Cerebellar nuclear complex (tissue), 1 donor: Measurements from ENCODE around the gene WRNIP1.
"Not testable (repeated sequence)": the region's sequence is repeated elsewhere in the genome, so short reads cannot be mapped to it uniquely, and the experiment has no call there.

ENCODE experiments used
- DNase-seq, 2 experiments: peaks; one replicate each; lab custom pipeline; 2025; lab: John Stamatoyannopoulos, UW

WRNIP1 gene

DNA sequence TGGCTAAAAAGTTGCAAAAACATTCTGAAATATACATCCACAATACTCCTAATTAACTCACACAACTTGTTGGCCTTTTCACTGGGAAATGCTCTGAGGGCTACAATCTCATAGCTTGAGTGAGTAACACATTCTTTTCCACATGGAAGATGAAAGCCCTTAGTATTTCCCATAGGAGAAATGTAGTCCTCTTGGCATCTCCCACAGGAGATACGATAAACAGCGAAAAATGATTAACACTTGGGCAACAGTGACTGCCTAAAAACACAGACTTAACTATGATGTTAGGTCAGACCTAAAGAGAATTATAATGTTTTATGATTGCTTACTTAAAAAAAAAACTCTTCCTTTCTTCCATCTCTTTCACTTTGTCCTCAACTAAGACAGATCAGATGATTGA, 23.4 kb upstream of the WRNIP1 start:
- no peak for DNase-seq

DNA sequence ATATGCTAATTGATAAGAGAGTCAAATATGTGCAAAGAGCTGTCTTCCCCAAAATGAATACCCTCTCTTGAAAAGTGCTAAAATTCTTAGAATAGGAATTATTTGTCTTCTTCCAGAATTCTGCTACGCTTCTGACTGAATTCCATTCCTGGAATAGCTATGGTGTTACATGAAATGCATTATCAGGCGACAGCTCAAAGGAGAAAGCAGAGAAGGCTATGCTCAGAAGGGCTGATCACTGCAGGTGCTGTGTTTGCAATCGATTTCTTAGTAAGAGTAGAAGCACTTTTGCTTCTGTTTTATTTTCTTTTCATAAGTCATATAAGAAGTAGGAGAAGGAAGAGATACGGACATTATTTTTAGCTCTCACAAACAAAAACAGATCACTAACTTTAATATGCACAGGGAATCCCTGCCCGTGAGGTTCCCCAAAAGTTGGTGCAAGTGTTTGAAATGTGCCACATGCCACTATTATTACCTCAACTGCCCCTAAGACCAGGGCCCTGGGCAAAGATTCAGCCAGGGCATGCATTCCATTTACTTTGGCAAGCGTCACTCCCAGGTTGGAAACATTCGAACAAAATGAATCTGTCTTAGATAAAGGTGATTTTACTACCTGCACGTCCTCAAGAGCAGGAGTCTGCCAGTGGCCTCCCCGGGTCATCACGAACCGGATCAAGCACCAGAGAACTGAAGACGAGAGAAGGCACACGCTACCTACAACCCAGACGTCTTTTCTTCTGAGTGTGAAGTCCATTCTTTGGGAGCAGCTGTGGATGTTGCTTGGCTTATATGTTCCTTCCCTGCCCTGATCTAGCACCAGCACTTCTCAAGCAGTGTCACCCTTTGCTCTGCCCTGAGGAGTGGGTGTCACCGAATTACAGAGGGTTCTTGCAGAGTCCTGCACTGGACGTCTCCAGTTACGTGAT, 21.6 kb upstream of the WRNIP1 start:
- no peak for DNase-seq

DNA sequence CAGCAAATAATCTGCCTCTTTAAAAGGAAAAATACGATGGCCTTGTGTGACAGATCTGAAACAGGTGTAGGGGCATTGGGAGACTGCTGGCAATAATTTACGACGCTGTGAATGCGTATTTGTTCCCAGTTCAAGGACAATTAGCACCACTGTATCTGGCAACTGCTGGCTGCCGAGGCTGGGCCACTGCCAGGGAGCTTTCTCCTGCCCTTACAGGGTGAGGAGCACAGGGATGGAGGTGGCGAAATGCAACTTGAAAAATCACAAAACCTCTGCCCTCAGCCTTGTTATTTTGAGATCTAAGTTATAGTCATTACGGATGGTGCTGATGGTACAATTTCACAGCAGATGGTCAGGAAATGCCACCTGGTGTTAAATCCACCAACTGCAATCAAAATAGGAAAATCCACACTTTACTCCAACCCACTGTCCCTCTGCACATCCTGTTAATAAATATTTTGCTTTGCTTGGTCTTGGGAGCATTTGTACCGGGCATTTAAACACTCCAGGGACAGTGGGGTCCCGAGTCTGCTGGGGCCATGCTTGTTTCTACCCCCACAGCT, 20.9 kb upstream of the WRNIP1 start:
- DNase-seq, result peak in 1 of 2 experiments; percentile 74

DNA sequence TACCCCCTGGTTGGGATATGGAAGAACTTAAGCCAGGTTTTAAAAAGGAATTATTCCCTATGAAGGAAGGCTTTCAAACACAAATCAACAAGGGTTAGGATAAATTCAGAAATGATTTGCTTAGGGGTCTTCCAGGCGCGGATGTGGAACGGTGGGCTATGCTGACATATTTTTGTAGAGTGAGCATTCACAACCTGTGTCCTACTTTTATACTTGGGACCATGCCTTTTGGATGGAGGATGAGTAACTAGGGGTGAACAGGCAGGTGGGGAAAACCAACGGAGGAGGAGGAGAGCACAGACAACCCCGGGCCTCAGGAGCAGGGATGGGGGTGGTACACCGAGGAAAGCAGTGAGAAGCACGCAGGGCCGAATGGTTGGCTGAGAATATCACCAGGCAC, 20.4 kb upstream of the WRNIP1 start:
- no peak for DNase-seq

DNA sequence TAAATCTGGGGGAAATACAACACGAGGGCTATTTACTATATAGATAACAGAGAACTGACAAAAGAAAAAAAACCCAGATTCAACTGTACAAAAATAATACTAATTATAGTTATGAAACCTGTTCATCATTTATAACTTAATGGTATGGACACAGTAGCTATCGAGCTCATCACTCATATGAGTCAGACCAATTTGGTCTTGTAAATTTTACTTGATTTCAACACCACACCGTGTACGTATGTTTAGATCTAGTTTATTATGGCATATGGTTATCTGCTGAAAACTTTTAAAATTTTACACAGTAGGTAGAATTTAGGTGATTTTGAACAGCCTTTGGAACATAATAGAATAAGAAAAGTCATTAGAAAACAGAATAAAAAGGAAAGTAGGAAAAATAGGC, 19.9 kb upstream of the WRNIP1 start:
- DNase-seq, result no peak

DNA sequence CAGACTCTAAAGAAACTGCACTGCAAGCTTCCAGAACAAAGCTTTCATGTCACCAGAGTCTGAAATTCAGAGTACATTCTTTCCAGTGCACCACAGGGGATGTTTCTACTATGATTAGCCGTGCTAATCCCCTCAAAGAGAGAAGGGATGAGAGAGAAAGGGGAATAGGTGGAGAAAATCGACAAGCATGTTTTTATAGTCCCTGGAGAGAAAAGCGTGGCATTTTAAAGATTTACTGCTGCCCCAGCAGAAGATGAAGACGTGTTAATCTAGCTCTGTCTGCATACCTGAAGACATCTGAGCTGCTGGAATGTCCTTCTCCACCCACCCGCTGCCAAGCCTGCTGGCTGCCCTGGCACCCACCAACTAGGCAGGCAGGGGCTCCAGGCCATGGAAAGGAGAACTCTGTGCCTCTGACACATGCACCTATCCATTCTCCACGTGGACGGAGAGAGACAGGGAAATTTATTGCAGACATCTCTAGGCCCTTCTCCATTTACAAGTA, 18.6 kb upstream of the WRNIP1 start:
- DNase-seq, result no peak

DNA sequence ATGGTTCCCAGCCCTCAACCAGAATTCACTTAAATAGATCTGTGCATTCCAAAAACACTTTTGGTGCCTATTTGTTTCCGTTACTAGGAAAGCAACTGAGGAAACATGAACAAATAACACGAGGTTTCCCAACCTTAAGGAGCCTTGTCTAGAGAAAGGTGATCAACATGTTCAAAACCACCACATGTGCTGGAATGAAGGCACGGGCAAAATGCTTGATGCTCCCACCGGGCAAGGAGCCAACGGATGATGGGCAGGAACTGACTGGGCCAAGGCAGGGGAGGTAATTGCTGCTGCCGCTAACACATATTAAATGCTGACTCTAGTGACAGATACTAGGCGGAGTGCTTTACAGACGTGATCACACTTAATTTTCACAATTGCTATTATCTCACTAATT, 17.0 kb upstream of the WRNIP1 start:
- no peak for DNase-seq

DNA sequence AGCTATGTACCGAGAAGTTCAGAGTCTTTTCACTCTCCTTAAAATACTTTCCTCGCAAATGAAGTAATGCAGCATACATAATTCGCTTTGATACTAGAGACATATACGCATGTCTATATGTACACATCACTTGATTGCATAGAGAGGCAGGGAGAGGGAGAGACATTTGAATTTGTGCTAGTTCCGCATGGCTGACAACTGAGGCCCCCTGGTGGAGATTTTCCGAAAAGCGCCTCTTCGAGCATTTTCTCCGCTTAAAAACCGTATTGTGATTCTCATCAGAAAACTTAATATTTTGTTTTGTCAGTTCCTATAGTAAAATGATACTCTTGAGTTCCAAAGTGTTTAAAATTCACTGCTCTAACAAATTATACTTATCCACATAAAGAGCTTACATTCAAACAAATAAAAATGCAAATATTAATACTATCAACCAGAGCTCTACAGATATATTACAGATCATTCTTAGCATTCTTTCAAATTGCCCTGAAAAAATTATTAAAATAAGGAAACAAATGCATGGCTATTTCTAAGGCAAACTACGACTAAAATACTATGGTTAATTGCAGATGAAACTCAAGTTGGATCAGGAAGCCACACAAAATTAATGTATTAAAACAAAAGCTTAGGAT, 15.1 kb upstream of the WRNIP1 start:
- DNase-seq, result peak; percentile 17 to 62

DNA sequence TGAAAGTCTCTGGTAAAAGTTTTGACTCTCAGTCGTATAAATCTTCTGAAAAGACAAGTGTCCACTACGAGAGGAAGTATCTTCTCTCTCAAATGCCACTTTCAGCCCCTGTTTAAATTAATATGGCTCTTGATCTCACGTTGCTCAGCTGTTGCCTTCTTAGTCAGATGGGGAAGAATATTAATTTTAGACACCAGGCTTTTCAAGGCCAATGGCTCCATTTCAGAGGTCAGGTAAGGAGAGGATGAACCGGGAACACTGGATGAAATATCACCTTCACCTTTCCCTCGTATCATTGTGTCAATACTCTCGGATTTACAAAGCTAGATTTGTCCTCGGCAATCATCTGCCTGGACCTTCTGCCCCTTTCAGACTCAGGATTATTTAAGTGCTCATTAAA, 14.4 kb upstream of the WRNIP1 start, which contains the start of gene MYLK4:
MYLK4 (minus strand) TSS at position 91 of the 400 bp plus-strand sequence. CDS start 1,628 bp downstream, outside the sequence.
- no peak for DNase-seq

DNA sequence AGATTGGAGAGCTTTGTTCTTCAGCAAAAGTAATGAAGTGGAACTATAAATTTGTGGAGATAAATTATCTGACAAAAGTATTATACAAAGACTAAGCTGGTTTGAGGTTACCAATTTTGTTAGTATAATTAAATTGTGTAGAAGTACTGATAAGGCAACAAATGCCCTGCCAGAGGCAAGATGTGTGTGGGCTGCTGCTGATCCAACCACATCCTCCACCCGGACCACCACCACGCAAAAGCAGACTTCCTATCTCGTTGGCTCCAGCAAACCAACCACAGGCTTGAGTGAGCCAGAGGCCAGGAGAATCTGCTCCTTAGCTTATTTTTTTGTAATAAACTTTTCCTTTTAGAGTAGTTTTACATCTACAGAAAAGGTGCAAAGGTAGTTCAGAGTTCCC, 13.3 kb upstream of the WRNIP1 start:
- DNase-seq, result no peak

DNA sequence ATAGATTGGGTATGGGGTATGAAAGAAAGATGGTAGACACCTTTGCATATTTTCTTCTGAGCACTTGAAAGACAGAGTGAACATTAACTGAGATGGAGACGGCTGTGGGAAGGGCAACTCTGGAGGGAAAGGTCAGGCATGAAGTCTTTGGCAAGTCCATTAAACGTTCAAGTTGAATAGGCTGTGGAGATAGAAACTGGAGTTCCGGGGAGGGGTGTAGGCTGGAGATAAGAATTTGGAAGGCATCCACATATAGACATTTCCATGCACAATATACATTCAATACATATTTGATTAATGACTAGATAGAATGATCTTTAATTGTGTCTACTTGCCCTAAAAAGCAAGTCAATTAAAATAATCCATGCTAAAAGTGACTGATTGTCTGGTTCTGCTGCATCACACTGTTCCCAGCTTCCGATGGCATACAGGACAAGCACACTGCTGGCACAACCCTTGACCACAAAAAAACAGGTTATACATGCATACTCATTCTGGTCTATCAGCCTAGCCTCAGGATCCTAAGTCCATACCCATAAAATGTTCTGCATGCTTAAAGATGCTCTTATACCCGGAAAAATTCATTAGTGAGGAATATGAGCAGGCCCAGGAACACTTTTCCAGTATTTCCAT, 12.6 kb upstream of the WRNIP1 start:
- no peak for DNase-seq

DNA sequence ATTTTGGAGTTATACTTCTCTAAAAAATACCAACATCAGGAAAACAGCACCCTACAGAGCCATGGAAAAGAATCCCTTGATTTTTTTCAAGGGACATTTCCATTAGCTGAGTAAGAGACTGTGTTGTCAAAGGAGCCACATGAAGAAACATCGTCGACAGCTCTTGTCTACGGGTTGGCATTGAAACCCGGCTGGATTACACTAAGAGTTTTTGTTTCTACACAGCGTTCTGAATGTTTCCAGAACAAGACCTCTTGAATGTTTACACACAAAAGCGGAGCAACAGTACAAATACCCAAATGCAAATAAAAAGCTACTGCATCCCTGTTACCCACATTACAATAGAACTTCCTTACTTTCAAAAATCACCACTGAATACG, 12.1 kb upstream of the WRNIP1 start:
- no peak for DNase-seq

DNA sequence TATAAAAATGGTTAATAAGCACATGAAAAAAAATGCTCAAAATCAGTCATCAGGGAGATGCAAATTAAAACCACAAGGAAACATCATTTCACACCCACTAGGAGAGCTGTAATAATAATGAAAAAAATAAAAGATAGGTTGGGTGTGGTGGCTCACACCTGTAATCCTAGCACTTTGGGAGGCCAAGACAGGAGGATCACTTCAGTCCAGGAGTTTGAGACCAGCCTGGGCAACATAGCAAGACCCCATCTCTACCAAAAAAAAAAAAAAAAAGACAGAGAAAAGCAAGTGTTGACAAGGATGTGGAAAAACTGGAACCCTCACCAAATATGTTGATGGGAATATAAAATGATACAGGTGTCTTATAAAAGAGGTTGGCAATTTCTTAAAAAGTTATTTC, 11.4 kb upstream of the WRNIP1 start:
- DNase-seq, result no peak

DNA sequence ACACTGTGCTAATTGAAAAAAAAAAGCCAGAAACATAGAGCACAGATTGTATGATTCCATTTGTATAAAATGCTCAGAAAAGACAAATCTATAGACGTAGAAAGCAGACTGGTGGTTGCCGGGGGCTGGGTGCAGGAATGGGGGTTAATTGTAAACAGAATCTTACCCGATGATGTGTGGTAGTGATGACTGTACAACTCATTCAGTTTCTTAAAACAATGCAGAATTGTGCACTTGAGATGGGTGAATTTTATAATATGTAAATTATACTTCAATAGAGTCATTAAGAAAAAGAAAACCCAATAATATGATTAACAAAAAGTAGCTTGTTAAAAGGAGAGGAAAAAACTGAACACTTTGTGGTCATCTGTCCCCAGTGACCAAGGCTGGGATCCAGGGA, 10.8 kb upstream of the WRNIP1 start:
- no peak for DNase-seq

DNA sequence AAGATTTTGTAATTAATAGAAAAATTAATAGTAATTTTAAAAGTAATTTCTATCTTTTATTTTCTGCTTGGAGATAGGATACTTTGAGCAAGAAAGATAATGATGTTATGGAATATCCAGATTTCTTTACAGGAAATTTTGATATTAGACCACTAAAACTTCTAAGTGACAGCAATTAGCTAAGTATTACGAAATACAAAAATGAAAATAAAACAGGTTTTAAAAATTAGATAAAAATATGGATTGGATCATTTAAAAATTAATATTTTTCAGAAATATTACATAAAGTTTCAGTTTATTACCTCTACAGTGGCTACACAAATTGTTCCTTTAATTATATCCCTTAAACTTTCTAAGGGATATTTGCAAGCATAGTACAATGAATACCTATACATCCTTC, 10.3 kb upstream of the WRNIP1 start:
- DNase-seq, result no peak

DNA sequence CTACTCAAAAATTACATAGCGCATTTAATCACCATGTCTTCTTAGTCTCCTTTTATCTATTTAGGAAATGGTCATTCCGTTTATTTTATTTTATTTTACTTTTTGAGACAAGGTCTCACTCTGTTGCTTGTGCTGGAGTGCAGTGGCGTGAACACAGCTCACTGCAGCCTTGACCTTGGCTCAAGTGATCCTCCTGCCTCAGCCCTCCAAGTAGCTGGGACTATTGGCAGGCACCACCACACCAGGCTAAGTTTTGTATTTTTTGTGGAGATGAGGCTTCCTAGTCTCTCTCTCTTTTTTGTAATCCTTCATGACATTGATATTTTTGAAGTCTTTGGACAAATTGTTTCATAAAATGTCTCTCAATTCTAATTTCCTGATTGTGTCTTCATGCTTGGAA, 9.7 kb upstream of the WRNIP1 start:
- no peak for DNase-seq

DNA sequence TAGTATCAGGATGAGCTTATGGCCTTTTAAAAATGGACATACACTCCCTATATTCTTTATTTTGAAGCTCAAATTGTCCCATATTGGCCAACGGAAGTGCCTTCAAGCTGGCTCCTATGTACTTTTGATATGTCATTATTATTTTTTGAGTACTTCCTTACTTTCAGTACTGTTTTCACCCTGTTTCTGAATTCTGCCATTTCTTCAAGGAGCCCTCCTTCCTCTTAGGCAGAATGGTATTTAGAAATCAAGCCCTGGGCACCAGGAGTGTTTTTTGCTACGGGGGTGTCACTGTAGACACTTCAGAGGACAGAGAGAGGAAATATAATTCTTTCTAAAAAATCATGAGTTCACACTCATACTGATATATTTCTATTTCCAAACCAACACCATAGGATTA, 9.0 kb upstream of the WRNIP1 start:
- no peak for DNase-seq

DNA sequence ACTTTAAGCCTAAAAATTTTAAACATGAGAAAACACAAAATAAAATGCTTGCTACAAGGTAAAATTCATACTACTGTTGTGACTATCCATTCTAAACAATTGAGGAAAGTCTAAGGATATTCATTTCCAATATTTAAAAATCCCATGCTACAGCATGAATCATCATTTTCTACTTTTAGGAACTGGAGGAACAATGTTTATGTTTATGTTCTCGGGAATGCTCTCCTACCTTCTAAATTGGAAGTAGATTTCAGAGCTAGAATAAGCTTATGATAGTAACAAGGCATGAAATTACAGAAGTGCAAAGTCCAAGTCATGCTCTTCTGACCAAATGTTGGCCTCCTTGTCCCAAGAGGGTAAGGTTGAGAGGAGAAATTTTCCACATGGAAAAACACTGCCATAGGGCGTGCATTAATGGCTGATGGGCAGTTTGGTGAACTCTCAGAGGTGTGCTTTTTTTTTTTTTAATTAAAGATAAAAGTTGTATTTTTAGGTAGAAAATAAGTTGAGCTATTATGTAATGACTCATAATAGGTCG, 8.4 kb upstream of the WRNIP1 start:
- DNase-seq, result no peak

DNA sequence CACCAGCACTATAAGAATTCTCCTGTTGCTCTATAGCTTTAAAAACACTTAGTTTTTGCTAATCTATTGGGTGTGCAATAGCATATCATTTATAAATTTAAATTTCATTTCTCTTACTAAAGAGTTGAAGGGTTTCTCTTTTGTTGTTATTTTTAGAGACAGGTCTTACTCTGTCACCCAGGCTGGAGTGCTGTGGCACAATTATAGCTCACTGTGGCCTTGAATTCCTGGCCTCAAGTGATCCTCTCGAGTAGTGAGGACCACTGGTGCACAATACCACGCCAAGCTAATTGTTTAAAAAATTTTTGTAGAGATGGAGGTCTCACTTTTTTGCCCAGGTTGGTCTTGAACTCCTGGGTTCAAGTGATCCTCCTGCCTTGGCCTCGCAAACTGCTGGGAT, 6.2 kb upstream of the WRNIP1 start:
- no peak for DNase-seq

DNA sequence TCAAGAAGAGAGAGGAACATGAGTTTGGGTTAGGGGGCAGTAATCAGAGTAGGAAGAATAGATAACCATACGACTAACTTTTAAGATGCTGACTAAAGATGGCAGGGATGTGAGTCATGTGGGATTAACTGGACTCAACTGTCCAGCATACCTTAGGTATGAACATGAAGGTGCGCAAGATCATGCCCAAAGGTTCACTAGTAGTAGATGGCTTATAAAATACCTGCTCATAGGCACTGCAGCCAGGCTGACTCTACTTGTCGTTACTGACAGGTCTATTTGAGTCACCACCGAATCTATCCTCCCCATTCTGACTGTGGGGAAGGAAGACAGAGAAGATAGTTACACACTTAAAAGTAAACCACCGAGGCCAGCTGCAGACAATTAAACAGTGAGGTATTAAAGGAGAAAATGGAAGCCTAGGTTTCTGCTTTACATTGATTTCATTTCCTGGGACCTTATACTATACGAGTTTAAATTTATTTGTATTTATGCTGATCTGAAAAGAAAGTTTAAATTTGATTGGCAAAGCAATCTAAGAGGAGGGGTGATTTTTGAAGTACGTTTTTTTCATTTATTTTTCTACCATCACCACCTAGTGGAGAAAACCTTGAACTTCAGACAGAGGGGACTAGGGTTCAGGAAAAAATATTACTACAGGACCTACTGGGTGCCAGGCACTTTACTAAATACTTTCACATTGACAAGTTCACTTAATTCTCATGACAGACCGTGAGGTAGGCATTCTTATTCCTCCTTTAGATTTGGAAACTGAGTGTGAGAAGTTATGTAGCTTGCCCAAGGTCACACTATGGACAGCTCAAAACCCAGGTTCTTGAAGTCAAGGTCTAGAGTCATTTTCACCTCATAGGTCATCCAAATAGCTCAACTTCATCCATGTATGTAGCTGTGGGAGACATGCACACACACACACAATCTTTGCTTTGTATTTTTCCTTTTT, 4.0 kb upstream of the WRNIP1 start:
- no peak for DNase-seq

DNA sequence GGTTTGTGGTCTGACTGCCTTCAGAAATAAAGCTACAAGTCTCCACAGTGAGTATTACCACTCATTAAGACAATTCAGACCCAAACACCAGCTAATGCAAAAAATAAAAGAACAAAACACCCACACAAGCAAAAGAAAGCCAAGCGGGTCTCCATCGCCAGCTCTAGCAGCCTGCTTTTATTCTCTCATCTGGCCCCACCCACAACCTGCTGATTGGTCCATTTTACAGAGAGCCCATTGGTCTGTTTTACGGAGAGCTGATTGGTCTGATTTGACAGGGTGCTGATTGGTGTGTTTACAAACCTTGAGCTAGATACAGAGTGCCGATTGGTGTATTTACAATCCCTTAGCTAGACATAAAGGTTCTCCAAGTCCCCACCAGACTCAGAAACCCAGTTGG, 2.3 kb upstream of the WRNIP1 start:
- not testable (repeated sequence) for DNase-seq
